ENCODE results near the gene KCND1.

DNA sequence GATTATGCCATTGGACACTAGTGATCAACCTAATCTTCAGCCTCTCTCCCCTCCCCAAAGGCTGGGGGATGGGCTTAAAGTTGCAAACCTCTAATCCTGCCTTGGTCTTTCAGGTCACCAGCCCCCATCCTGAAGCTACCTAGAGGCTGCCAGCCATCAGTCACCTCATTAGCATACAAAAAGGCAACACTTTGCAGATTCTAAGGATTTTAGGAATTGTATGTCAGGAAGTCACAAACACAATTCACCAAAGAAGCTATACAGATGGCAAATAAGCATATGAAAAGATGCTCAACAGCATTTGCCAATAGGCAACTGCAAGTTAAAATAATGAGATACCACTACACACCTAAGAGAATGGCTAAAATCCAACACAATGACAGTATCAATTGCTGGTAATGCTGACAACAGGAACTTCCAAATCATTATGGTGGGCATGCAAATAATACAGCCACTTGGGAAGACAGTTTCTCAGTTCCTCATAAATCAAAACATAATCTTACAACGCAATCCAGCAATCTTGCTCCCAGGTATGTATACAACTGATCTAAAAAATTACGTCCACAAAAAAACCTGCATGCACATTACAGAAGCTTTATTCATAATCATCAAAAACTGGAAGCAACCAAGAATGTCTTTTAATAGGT, 43.8 kb downstream of the KCND1 start:
- TF ChIP-seq, protein P1, sequence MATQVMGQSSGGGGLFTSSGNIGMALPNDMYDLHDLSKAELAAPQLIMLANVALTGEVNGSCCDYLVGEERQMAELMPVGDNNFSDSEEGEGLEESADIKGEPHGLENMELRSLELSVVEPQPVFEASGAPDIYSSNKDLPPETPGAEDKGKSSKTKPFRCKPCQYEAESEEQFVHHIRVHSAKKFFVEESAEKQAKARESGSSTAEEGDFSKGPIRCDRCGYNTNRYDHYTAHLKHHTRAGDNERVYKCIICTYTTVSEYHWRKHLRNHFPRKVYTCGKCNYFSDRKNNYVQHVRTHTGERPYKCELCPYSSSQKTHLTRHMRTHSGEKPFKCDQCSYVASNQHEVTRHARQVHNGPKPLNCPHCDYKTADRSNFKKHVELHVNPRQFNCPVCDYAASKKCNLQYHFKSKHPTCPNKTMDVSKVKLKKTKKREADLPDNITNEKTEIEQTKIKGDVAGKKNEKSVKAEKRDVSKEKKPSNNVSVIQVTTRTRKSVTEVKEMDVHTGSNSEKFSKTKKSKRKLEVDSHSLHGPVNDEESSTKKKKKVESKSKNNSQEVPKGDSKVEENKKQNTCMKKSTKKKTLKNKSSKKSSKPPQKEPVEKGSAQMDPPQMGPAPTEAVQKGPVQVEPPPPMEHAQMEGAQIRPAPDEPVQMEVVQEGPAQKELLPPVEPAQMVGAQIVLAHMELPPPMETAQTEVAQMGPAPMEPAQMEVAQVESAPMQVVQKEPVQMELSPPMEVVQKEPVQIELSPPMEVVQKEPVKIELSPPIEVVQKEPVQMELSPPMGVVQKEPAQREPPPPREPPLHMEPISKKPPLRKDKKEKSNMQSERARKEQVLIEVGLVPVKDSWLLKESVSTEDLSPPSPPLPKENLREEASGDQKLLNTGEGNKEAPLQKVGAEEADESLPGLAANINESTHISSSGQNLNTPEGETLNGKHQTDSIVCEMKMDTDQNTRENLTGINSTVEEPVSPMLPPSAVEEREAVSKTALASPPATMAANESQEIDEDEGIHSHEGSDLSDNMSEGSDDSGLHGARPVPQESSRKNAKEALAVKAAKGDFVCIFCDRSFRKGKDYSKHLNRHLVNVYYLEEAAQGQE (IDR thresholded peaks at IDR 0.05; ENCODE audit: low read depth): no peak
- TF ChIP-seq NFIC (IDR thresholded peaks at IDR 0.05) (no peak), CEBPB (IDR thresholded peaks at IDR 0.05) (no peak), EGR1 (IDR thresholded peaks at IDR 0.05) (no peak), CREB1 (IDR thresholded peaks at IDR 0.05; ENCODE audit: low read depth) (no peak), YY1 (IDR thresholded peaks at IDR 0.05; ENCODE audit: low read depth) (no peak), EP300 (IDR thresholded peaks at IDR 0.05; ENCODE audit: borderline replicate concordance) (no peak), TAF1 (IDR thresholded peaks at IDR 0.05; ENCODE audit: low read depth) (no peak), TEAD4 (IDR thresholded peaks at IDR 0.05) (no peak), RAD21 (IDR thresholded peaks at IDR 0.05; ENCODE audit: low read depth) (no peak), ZBTB7A (IDR thresholded peaks at IDR 0.05; ENCODE audit: low read depth) (no peak), TCF12 (IDR thresholded peaks at IDR 0.05; ENCODE audit: low read depth) (no peak), FOXM1 (IDR thresholded peaks at IDR 0.05; ENCODE audit: borderline replicate concordance, low read depth) (no peak)
- TF ChIP-seq, protein P2, sequence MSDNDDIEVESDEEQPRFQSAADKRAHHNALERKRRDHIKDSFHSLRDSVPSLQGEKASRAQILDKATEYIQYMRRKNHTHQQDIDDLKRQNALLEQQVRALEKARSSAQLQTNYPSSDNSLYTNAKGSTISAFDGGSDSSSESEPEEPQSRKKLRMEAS (IDR thresholded peaks at IDR 0.05): no peak
